ENCODE results near the gene CFAP53.
"Not testable (repeated sequence)": the region's sequence is repeated elsewhere in the genome, so short reads cannot be mapped to it uniquely, and the experiment has no call there.

Gene CFAP53

DNA sequence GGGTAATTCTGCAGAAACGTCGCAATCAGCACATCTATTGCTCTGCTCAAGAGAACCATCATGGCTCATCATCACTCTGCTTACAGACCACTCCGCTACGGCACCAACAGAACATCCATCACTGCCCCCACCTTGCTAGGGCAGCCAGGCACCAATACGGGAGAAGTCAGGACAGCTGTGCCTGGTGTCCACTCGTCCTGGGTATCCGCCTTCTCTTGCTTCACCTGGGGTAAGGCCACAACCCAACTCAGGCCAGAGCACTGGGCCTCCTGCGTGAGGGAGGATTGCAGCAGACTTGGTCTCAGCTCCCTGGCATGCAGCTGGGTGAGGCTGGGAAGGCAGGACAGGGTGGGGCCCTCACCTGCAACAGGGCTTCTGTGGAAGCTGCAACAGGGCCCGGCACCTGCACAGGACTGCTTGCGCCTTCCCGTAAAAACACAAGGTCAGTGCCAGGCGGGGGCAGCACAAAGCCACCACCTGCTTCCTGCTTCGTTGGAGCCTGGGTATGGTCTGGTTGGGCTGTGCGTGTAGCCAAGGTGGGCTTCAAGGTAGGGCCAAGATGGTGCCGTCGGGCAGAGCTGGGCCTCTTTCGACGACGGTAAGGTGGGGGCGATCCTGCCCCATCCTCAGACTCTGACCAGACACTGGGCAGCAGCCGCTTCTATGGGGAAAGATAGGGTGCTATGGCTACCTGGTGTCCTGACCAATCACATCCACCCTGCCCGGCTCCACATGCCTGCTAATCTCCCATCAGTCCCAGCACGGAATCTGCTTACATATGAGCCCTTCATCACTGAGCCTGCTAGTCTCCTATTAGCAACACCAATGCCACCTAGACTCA lies 7.1 kb upstream of the CFAP53 start:
- Histone ChIP-seq H3K27me3 (replicated peaks; ENCODE audit: control insufficient read depth, insufficient read depth, low read length, poor library complexity, severe bottlenecking) (no peaks in the 10 kb centered on the region), H3K36me3 (ENCODE audit: control insufficient read depth, insufficient read depth, low read length) (peaks cover 73% of the 10 kb centered on the region)
- DNase-seq: no peak

DNA sequence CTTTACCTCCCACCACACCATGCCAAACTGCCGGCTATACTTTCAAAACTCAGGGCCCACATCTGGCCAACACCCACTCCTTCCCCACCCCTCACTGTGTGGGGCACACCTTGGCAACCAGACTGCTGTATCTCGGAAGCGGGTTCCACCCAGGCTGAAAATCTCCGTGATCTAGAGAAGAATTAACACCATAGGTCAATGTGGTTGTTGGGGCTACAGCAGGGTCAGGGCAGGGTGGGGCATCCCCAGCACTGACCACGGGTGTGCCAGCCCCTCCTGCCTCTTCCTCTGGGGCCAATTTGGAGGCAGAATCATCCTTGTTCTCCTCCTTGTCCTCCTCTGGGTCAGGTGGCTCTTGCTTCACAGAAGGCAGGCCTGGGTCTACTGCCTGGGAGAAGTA lies 6.3 kb upstream of the CFAP53 start:
- no peaks in the 10 kb centered on the region for H3K27me3 ChIP-seq (replicated peaks; ENCODE audit: control insufficient read depth, insufficient read depth, low read length, poor library complexity, severe bottlenecking)
- H3K4me1 ChIP-seq (ENCODE audit: control insufficient read depth, insufficient read depth, low read length, poor library complexity, severe bottlenecking): no peaks in the 10 kb centered on the region
- no peak overlapping the region for H3K27ac ChIP-seq (ENCODE audit: insufficient read depth, low read length, poor library complexity, severe bottlenecking)
- no peak overlapping the region for H3K4me3 ChIP-seq (ENCODE audit: insufficient read depth, low read depth, low read length, poor library complexity, severe bottlenecking)
- peaks cover 69% of the 10 kb centered on the region for H3K36me3 ChIP-seq (ENCODE audit: control insufficient read depth, insufficient read depth, low read length)
- H3K9me3 ChIP-seq (ENCODE audit: control insufficient read depth, low read length): no peaks in the 10 kb centered on the region
- no peak for DNase-seq

More for the DNA sequence above, 7.1 kb upstream of the CFAP53 start:
- H3K27ac ChIP-seq (ENCODE audit: insufficient read depth, low read length, poor library complexity, severe bottlenecking): no peak overlapping the region
- no peaks in the 10 kb centered on the region for H3K9me3 ChIP-seq (ENCODE audit: control insufficient read depth, low read length)
- H3K4me1 ChIP-seq (ENCODE audit: control insufficient read depth, insufficient read depth, low read length, poor library complexity, severe bottlenecking): no peaks in the 10 kb centered on the region
- H3K4me3 ChIP-seq (ENCODE audit: insufficient read depth, low read depth, low read length, poor library complexity, severe bottlenecking): no peak overlapping the region

DNA sequence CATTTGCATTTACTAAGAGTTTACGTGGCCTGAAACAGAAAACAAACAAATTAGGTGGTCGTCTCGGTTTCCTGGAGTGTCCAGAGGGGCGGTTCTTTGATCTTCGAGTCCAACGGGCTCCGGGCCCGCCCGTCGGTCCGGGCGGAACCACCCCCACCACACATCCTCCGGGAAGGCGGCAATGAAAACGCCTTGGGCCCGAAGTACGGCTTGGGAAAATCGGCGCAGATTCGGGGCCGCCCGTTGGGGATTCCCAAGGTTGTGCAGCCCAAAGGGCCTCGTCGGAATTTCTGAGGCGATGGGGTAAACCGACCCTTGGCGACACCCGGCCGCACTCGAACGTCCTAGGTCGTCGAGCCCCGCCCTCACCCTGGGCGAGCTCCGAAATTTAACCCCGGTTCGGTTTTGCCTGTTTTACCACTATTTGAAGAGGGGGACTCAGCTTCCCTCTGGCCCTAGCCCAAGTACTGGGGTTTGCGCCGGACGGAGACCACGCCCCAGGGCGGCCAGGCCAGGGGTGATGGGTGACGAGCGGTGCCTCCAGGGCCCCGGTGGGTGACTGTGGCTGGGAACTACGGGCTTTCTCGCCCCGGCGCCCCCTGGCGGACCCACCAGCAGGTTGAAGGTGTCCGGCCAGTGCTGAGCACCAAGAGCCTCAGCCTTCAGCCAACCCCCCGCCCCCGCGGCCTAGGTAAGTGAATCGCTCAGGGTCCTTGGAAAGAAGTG lies 1.9 kb upstream of the CFAP53 start:
- H3K27me3 ChIP-seq (replicated peaks; ENCODE audit: control insufficient read depth, insufficient read depth, low read length, poor library complexity, severe bottlenecking): no peaks in the 10 kb centered on the region
- peak overlapping the region; percentile 26 for H3K27ac ChIP-seq (ENCODE audit: insufficient read depth, low read length, poor library complexity, severe bottlenecking)
- no peaks in the 10 kb centered on the region for H3K9me3 ChIP-seq (ENCODE audit: control insufficient read depth, low read length)
- H3K36me3 ChIP-seq (ENCODE audit: control insufficient read depth, insufficient read depth, low read length): peaks cover 29% of the 10 kb centered on the region
- peak overlapping the region; percentile 55 for H3K4me3 ChIP-seq (ENCODE audit: insufficient read depth, low read depth, low read length, poor library complexity, severe bottlenecking)
- DNase-seq: peak; percentile 47 to 64 (median 56)
- H3K4me1 ChIP-seq (ENCODE audit: control insufficient read depth, insufficient read depth, low read length, poor library complexity, severe bottlenecking): peaks cover 4% of the 10 kb centered on the region

DNA sequence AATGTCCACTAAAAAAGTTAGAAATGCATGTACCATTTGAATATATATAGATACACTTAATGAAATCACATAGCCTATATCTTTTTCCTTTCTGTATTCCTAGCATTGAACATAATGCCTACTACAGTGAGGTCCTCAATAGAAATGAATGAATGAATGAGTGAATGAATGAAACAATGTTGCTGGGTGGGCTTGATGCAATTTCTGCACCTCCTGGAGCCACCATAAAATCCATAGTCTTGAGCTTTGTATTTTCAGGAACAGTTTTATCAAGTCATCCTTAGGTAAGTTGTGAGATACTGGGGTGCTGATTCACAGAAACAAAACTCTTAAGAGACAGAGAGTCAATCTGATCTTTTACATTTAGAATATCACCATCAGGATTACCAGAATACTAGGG lies 3.3 kb downstream of the CFAP53 start:
- Histone ChIP-seq H3K27me3 (replicated peaks; ENCODE audit: control insufficient read depth, insufficient read depth, low read length, poor library complexity, severe bottlenecking) (no peaks in the 10 kb centered on the region), H3K36me3 (ENCODE audit: control insufficient read depth, insufficient read depth, low read length) (no peaks in the 10 kb centered on the region), H3K4me1 (ENCODE audit: control insufficient read depth, insufficient read depth, low read length, poor library complexity, severe bottlenecking) (peaks cover 4% of the 10 kb centered on the region), H3K27ac (ENCODE audit: insufficient read depth, low read length, poor library complexity, severe bottlenecking) (no peak overlapping the region), H3K9me3 (ENCODE audit: control insufficient read depth, low read length) (no peaks in the 10 kb centered on the region), H3K4me3 (ENCODE audit: insufficient read depth, low read depth, low read length, poor library complexity, severe bottlenecking) (no peak overlapping the region)
- no peak for DNase-seq

DNA sequence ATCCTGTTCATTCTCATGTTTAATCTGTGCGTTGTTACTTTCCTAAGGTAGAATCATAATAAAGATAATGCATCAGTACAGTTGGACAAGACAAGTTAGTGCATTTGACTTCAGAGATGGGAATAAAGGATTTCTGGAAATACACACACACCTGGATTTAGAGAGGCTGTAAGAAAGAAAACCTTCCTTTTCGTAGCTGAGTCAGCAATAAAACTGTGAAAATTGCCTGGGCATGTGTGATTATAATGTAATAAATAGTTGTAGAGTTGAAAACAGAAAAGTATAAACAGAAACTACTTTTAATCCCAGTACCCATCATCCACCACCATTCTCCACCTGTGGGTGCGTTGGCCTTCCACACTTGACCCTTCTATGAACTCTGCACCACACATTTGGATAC lies 15.4 kb downstream of the CFAP53 start:
- Histone ChIP-seq H3K27me3 (replicated peaks; ENCODE audit: control insufficient read depth, insufficient read depth, low read length, poor library complexity, severe bottlenecking) (no peaks in the 10 kb centered on the region), H3K36me3 (ENCODE audit: control insufficient read depth, insufficient read depth, low read length) (no peaks in the 10 kb centered on the region), H3K27ac (ENCODE audit: insufficient read depth, low read length, poor library complexity, severe bottlenecking) (no peak overlapping the region), H3K9me3 (ENCODE audit: control insufficient read depth, low read length) (no peaks in the 10 kb centered on the region), H3K4me1 (ENCODE audit: control insufficient read depth, insufficient read depth, low read length, poor library complexity, severe bottlenecking) (no peaks in the 10 kb centered on the region), H3K4me3 (ENCODE audit: insufficient read depth, low read depth, low read length, poor library complexity, severe bottlenecking) (no peak overlapping the region)
- no peak for DNase-seq

DNA sequence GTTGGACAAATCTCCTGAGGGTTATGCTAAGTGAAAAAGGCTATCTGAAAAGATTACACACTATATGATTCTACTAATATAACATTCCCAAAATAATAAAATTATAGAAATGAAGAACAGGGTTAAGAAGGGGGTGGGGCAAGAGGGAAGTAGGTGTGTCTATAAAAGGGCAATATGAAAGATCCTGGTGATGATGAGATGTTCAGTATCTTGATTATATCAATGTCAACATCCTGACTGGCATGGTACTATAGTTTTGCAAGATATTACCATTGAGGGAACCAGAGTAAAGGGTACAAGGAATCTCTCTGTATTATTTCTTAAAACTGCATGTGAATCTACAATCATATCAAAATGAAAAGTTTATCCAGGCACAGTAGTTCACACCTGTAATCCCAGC lies 16.7 kb downstream of the CFAP53 start:
- no peak for DNase-seq
- H3K4me1 ChIP-seq (ENCODE audit: control insufficient read depth, insufficient read depth, low read length, poor library complexity, severe bottlenecking): no peaks in the 10 kb centered on the region
- H3K9me3 ChIP-seq (ENCODE audit: control insufficient read depth, low read length): no peaks in the 10 kb centered on the region

DNA sequence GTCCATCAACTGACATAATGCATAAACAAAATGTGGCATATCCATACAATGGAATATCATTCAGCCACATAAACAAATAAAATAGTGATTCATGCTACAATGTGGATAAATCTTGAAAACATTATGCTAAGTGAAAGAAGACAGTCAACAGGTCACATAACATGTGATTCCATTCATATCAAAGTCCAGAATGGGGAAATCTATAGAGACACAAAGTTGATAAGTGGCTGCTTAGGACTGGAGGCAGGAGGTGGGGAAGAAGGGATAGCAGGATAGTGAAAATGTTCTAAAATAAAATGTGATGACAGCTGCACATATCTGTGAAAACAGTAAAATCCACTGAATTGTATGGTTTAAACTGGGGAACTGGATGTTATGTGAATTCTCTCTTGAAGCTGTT lies 18.7 kb downstream of the CFAP53 start:
- no peaks in the 10 kb centered on the region for H3K9me3 ChIP-seq (ENCODE audit: control insufficient read depth, low read length)
- H3K4me3 ChIP-seq (ENCODE audit: insufficient read depth, low read depth, low read length, poor library complexity, severe bottlenecking): no peak overlapping the region
- DNase-seq: no peak
- H3K4me1 ChIP-seq (ENCODE audit: control insufficient read depth, insufficient read depth, low read length, poor library complexity, severe bottlenecking): no peaks in the 10 kb centered on the region
- no peaks in the 10 kb centered on the region for H3K36me3 ChIP-seq (ENCODE audit: control insufficient read depth, insufficient read depth, low read length)
- H3K27ac ChIP-seq (ENCODE audit: insufficient read depth, low read length, poor library complexity, severe bottlenecking): no peak overlapping the region
- H3K27me3 ChIP-seq (replicated peaks; ENCODE audit: control insufficient read depth, insufficient read depth, low read length, poor library complexity, severe bottlenecking): no peaks in the 10 kb centered on the region

More for the DNA sequence above, 16.7 kb downstream of the CFAP53 start:
- Histone ChIP-seq H3K27ac (ENCODE audit: insufficient read depth, low read length, poor library complexity, severe bottlenecking) (no peak overlapping the region), H3K27me3 (replicated peaks; ENCODE audit: control insufficient read depth, insufficient read depth, low read length, poor library complexity, severe bottlenecking) (no peaks in the 10 kb centered on the region), H3K36me3 (ENCODE audit: control insufficient read depth, insufficient read depth, low read length) (no peaks in the 10 kb centered on the region), H3K4me3 (ENCODE audit: insufficient read depth, low read depth, low read length, poor library complexity, severe bottlenecking) (no peak overlapping the region)

DNA sequence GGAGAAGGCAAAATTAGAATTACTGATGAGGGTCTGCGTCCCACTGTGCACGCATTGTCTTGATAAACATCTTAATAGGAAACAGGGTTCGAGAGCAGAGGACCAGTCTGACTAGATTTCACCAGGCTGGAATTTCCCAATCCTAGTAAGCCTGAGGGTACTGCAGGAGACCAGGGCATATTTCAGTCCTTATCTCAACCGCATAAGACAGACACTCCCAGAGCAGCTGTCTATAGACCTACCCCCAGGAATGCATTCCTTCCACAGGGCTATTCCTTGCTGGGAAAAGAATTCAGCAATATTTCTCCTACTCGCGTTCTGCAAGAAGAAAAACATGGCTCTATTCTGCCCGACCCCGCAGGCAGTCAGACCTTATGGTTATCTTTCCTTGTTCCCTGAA lies 24.5 kb downstream of the CFAP53 start:
- H3K4me1 ChIP-seq (ENCODE audit: control insufficient read depth, insufficient read depth, low read length, poor library complexity, severe bottlenecking); H3K9me3 ChIP-seq (ENCODE audit: control insufficient read depth, low read length); H3K27me3 ChIP-seq (replicated peaks; ENCODE audit: control insufficient read depth, insufficient read depth, low read length, poor library complexity, severe bottlenecking); H3K4me3 ChIP-seq (ENCODE audit: insufficient read depth, low read depth, low read length, poor library complexity, severe bottlenecking); H3K27ac ChIP-seq (ENCODE audit: insufficient read depth, low read length, poor library complexity, severe bottlenecking); DNase-seq; H3K36me3 ChIP-seq (ENCODE audit: control insufficient read depth, insufficient read depth, low read length): not testable (repeated sequence)

DNA sequence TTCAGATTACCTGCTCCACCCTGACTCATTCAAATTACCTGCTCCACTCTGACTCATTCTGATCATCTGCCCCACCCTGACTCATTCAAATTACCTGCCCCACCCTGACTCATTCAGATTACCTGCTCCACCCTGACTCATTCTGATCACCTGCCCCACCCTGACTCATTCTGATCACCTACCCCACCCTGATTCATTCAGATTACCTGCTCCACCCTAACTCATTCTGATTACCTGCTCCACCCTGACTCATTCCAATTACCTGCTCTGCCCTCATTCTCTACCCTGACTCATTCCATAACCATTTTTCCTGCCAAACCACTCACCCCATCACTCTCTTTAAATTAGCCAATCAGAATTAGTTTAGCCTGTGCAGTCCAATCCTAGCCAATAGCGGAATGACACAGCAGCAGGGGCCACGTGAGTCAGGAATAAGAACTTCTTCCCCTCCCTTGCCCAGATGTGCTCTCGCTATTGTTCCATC lies 26.2 kb downstream of the CFAP53 start:
- no peak for DNase-seq
- H3K4me3 ChIP-seq (ENCODE audit: insufficient read depth, low read depth, low read length, poor library complexity, severe bottlenecking): no peak overlapping the region
- H3K27ac ChIP-seq (ENCODE audit: insufficient read depth, low read length, poor library complexity, severe bottlenecking): no peak overlapping the region
- no peaks in the 10 kb centered on the region for H3K4me1 ChIP-seq (ENCODE audit: control insufficient read depth, insufficient read depth, low read length, poor library complexity, severe bottlenecking)
- H3K9me3 ChIP-seq (ENCODE audit: control insufficient read depth, low read length): no peaks in the 10 kb centered on the region
- no peaks in the 10 kb centered on the region for H3K27me3 ChIP-seq (replicated peaks; ENCODE audit: control insufficient read depth, insufficient read depth, low read length, poor library complexity, severe bottlenecking)
- H3K36me3 ChIP-seq (ENCODE audit: control insufficient read depth, insufficient read depth, low read length): no peaks in the 10 kb centered on the region

DNA sequence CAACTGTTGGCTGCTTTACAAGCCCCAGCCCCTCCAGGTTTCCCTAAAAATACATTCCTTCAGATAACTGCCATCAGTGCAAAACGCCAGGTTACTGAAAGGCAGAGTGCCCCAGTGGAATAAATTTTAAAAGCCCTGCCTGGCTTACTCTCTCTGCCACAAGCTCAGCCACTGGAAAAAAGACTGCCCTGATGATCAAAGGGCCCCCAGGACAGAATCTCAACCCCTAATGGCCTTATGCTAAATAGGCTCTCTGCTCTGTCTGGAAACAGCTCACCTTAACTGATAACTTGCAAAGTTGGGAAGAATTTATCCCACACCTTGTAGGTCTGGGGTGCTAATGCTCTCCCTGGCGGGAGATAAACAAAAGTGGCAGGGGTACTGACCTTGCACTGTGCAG lies 33.9 kb downstream of the CFAP53 start:
- no peaks in the 10 kb centered on the region for H3K27me3 ChIP-seq (replicated peaks; ENCODE audit: control insufficient read depth, insufficient read depth, low read length, poor library complexity, severe bottlenecking)

More for the DNA sequence above, 33.9 kb downstream of the CFAP53 start:
- no peaks in the 10 kb centered on the region for H3K4me1 ChIP-seq (ENCODE audit: control insufficient read depth, insufficient read depth, low read length, poor library complexity, severe bottlenecking)
- H3K36me3 ChIP-seq (ENCODE audit: control insufficient read depth, insufficient read depth, low read length): no peaks in the 10 kb centered on the region
- H3K9me3 ChIP-seq (ENCODE audit: control insufficient read depth, low read length): no peaks in the 10 kb centered on the region
- H3K4me3 ChIP-seq (ENCODE audit: insufficient read depth, low read depth, low read length, poor library complexity, severe bottlenecking): no peak overlapping the region
- no peak for DNase-seq
- H3K27ac ChIP-seq (ENCODE audit: insufficient read depth, low read length, poor library complexity, severe bottlenecking): no peak overlapping the region

Data from effector memory CD4-positive, alpha-beta T cell (primary cell).